Esophagus muscularis mucosa (tissue), 3 donors: ENCODE results near the gene LMNTD2.

Experiments used
- POLR2A ChIP-seq: fragments of 450-650 bp; IDR thresholded peaks from one replicate; pipeline ENCODE4 v1.6.1; 2017; ENCODE audit warnings: antibody characterized with exemption, moderate library complexity, mild to moderate bottlenecking, low read depth
- TF ChIP-seq, protein P1 (sequence below), 3 experiments: fragments of 200-600 bp in 2 of 3; fragments of 450-650 bp in 1 of 3; sonication (generic) in 2 of 3; IDR thresholded peaks; one replicate each; pipeline ENCODE4 v1.5.1; 2017 to 2019; ENCODE audit warnings: antibody characterized with exemption in 3 of 3, mild to moderate bottlenecking in 2 of 3, moderate library complexity in 1 of 3

DNA sequence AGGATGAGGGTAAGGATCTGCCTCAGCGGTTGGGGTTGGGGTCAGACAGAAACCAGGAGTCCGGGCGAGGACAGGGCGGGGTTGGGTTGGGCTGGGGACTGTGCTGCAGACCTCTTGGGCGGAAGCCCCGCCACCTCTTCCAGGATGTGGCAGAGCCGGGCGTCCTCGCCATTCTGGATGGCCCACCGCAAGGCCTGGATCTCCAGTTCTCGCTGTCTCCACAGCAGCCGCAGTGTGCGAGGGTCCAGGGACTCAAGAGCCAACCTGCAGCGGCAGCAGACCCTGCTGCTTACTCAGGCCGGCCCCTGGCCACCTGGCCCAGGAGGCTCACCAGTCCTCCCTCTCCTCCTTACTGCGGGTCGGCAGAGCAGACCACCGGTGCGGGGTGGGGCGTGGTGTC is 2.0 kb downstream of the LMNTD2 start:
- TF ChIP-seq, protein P1, sequence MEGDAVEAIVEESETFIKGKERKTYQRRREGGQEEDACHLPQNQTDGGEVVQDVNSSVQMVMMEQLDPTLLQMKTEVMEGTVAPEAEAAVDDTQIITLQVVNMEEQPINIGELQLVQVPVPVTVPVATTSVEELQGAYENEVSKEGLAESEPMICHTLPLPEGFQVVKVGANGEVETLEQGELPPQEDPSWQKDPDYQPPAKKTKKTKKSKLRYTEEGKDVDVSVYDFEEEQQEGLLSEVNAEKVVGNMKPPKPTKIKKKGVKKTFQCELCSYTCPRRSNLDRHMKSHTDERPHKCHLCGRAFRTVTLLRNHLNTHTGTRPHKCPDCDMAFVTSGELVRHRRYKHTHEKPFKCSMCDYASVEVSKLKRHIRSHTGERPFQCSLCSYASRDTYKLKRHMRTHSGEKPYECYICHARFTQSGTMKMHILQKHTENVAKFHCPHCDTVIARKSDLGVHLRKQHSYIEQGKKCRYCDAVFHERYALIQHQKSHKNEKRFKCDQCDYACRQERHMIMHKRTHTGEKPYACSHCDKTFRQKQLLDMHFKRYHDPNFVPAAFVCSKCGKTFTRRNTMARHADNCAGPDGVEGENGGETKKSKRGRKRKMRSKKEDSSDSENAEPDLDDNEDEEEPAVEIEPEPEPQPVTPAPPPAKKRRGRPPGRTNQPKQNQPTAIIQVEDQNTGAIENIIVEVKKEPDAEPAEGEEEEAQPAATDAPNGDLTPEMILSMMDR (IDR thresholded peaks at IDR 0.05), result no peak
- no peak for TF ChIP-seq POLR2A
